ENCODE results near the gene KIF1B.

The KIF1B gene

GRCh38 chr1:10322821-10323220 lies 112.5 kb downstream of the KIF1B start:
- H3K27me3 ChIP-seq (ENCODE audit: control insufficient read depth, insufficient read depth, low read length, poor library complexity, severe bottlenecking), result no peaks in the 10 kb centered on the region

GRCh38 chr1:10324627-10325026 lies 114.3 kb downstream of the KIF1B start:
- whole genome bisulfite sequencing, 2 experiments, result 95 to 98% methylated on average over 5 of the region's 6 CpGs
- Histone ChIP-seq H3K4me3 (ENCODE audit: insufficient read depth, low read depth, low read length) (no peak overlapping the region), H3K27ac (ENCODE audit: insufficient read depth, low read depth, low read length, poor library complexity, severe bottlenecking) (no peak overlapping the region), H3K27me3 (ENCODE audit: control insufficient read depth, insufficient read depth, low read length, poor library complexity, severe bottlenecking) (no peaks in the 10 kb centered on the region), H3K36me3 (ENCODE audit: control insufficient read depth, insufficient read depth, low read length) (peaks cover 17% of the 10 kb centered on the region), H3K4me1 (ENCODE audit: control insufficient read depth, insufficient read depth, low read length) (peaks cover 4% of the 10 kb centered on the region), H3K9me3 (ENCODE audit: control insufficient read depth, low read length) (no peaks in the 10 kb centered on the region)

More at GRCh38 chr1:10322821-10323220, 112.5 kb downstream of the KIF1B start:
- peaks cover 5% of the 10 kb centered on the region for H3K4me1 ChIP-seq (ENCODE audit: control insufficient read depth, insufficient read depth, low read length)
- no peak overlapping the region for H3K27ac ChIP-seq (ENCODE audit: insufficient read depth, low read depth, low read length, poor library complexity, severe bottlenecking)
- no peak overlapping the region for H3K4me3 ChIP-seq (ENCODE audit: insufficient read depth, low read depth, low read length)
- H3K36me3 ChIP-seq (ENCODE audit: control insufficient read depth, insufficient read depth, low read length), result peaks cover 17% of the 10 kb centered on the region
- H3K9me3 ChIP-seq (ENCODE audit: control insufficient read depth, low read length), result no peaks in the 10 kb centered on the region
- 94 to 96% methylated on average over 5 of the region's 7 CpGs for WGBS, 2 experiments

GRCh38 chr1:10325521-10325920 lies 115.2 kb downstream of the KIF1B start:
- Histone ChIP-seq H3K36me3 (ENCODE audit: control insufficient read depth, insufficient read depth, low read length) (peaks cover 17% of the 10 kb centered on the region), H3K4me1 (ENCODE audit: control insufficient read depth, insufficient read depth, low read length) (no peaks in the 10 kb centered on the region), H3K27ac (ENCODE audit: insufficient read depth, low read depth, low read length, poor library complexity, severe bottlenecking) (no peak overlapping the region), H3K9me3 (ENCODE audit: control insufficient read depth, low read length) (no peaks in the 10 kb centered on the region), H3K4me3 (ENCODE audit: insufficient read depth, low read depth, low read length) (no peak overlapping the region), H3K27me3 (ENCODE audit: control insufficient read depth, insufficient read depth, low read length, poor library complexity, severe bottlenecking) (no peaks in the 10 kb centered on the region)
- WGBS, 2 experiments, result 89 to 94% methylated on average over 3 of the region's 3 CpGs

- Histone ChIP-seq H3K27ac (ENCODE audit: insufficient read depth, low read depth, low read length, poor library complexity, severe bottlenecking) (no peak overlapping the region), H3K36me3 (ENCODE audit: control insufficient read depth, insufficient read depth, low read length) (peaks cover 17% of the 10 kb centered on the region), H3K27me3 (ENCODE audit: control insufficient read depth, insufficient read depth, low read length, poor library complexity, severe bottlenecking) (no peaks in the 10 kb centered on the region), H3K4me1 (ENCODE audit: control insufficient read depth, insufficient read depth, low read length) (no peaks in the 10 kb centered on the region), H3K4me3 (ENCODE audit: insufficient read depth, low read depth, low read length) (no peak overlapping the region), H3K9me3 (ENCODE audit: control insufficient read depth, low read length) (no peaks in the 10 kb centered on the region)
- WGBS, 2 experiments, result 97 to 98% methylated on average over 11 of the region's 11 CpGs
Observed at GRCh38 chr1:10326251-10326650, 115.9 kb downstream of the KIF1B start.

GRCh38 chr1:10328180-10328963 lies 118.0 kb downstream of the KIF1B start:
- Histone ChIP-seq H3K4me1 (ENCODE audit: control insufficient read depth, insufficient read depth, low read length) (no peaks in the 10 kb centered on the region), H3K4me3 (ENCODE audit: insufficient read depth, low read depth, low read length) (no peak overlapping the region), H3K9me3 (ENCODE audit: control insufficient read depth, low read length) (no peaks in the 10 kb centered on the region), H3K27ac (ENCODE audit: insufficient read depth, low read depth, low read length, poor library complexity, severe bottlenecking) (no peak overlapping the region), H3K27me3 (ENCODE audit: control insufficient read depth, insufficient read depth, low read length, poor library complexity, severe bottlenecking) (no peaks in the 10 kb centered on the region), H3K36me3 (ENCODE audit: control insufficient read depth, insufficient read depth, low read length) (peaks cover 6% of the 10 kb centered on the region)
- 97 to 98% methylated on average over 6 of the region's 6 CpGs for WGBS, 2 experiments

- Histone ChIP-seq H3K27ac (ENCODE audit: insufficient read depth, low read depth, low read length, poor library complexity, severe bottlenecking) (peak overlapping the region; percentile 9), H3K4me1 (ENCODE audit: control insufficient read depth, insufficient read depth, low read length) (peaks cover 4% of the 10 kb centered on the region), H3K4me3 (ENCODE audit: insufficient read depth, low read depth, low read length) (no peak overlapping the region), H3K36me3 (ENCODE audit: control insufficient read depth, insufficient read depth, low read length) (peaks cover 38% of the 10 kb centered on the region), H3K9me3 (ENCODE audit: control insufficient read depth, low read length) (no peaks in the 10 kb centered on the region), H3K27me3 (ENCODE audit: control insufficient read depth, insufficient read depth, low read length, poor library complexity, severe bottlenecking) (no peaks in the 10 kb centered on the region)
- WGBS, 2 experiments, result 84 to 87% methylated on average over 3 of the region's 3 CpGs
Observed at GRCh38 chr1:10337436-10337835, 127.1 kb downstream of the KIF1B start.

GRCh38 chr1:10338047-10338446 lies 127.7 kb downstream of the KIF1B start:
- Histone ChIP-seq H3K9me3 (ENCODE audit: control insufficient read depth, low read length) (no peaks in the 10 kb centered on the region), H3K4me1 (ENCODE audit: control insufficient read depth, insufficient read depth, low read length) (peaks cover 4% of the 10 kb centered on the region), H3K27me3 (ENCODE audit: control insufficient read depth, insufficient read depth, low read length, poor library complexity, severe bottlenecking) (no peaks in the 10 kb centered on the region), H3K27ac (ENCODE audit: insufficient read depth, low read depth, low read length, poor library complexity, severe bottlenecking) (no peak overlapping the region), H3K36me3 (ENCODE audit: control insufficient read depth, insufficient read depth, low read length) (peaks cover 39% of the 10 kb centered on the region), H3K4me3 (ENCODE audit: insufficient read depth, low read depth, low read length) (no peak overlapping the region)
- 45 to 57% methylated on average over 2 of the region's 2 CpGs for WGBS, 2 experiments

GRCh38 chr1:10338611-10339010 lies 128.2 kb downstream of the KIF1B start:
- Histone ChIP-seq H3K4me1 (ENCODE audit: control insufficient read depth, insufficient read depth, low read length) (peaks cover 4% of the 10 kb centered on the region), H3K27me3 (ENCODE audit: control insufficient read depth, insufficient read depth, low read length, poor library complexity, severe bottlenecking) (no peaks in the 10 kb centered on the region), H3K27ac (ENCODE audit: insufficient read depth, low read depth, low read length, poor library complexity, severe bottlenecking) (no peak overlapping the region), H3K9me3 (ENCODE audit: control insufficient read depth, low read length) (no peaks in the 10 kb centered on the region), H3K4me3 (ENCODE audit: insufficient read depth, low read depth, low read length) (no peak overlapping the region), H3K36me3 (ENCODE audit: control insufficient read depth, insufficient read depth, low read length) (peaks cover 43% of the 10 kb centered on the region)
- WGBS, 2 experiments, result 83 to 86% methylated on average over 6 of the region's 6 CpGs

- Histone ChIP-seq H3K27ac (ENCODE audit: insufficient read depth, low read depth, low read length, poor library complexity, severe bottlenecking) (no peak overlapping the region), H3K9me3 (ENCODE audit: control insufficient read depth, low read length) (no peaks in the 10 kb centered on the region), H3K4me1 (ENCODE audit: control insufficient read depth, insufficient read depth, low read length) (peaks cover 4% of the 10 kb centered on the region), H3K36me3 (ENCODE audit: control insufficient read depth, insufficient read depth, low read length) (peaks cover 46% of the 10 kb centered on the region), H3K27me3 (ENCODE audit: control insufficient read depth, insufficient read depth, low read length, poor library complexity, severe bottlenecking) (no peaks in the 10 kb centered on the region), H3K4me3 (ENCODE audit: insufficient read depth, low read depth, low read length) (no peak overlapping the region)
- whole genome bisulfite sequencing, 2 experiments, result 83 to 95% methylated on average over 1 to 3 of the region's 4 CpGs
Observed at GRCh38 chr1:10339036-10339567, 128.7 kb downstream of the KIF1B start.

GRCh38 chr1:10339815-10340214 lies 129.4 kb downstream of the KIF1B start:
- Histone ChIP-seq H3K9me3 (ENCODE audit: control insufficient read depth, low read length) (no peaks in the 10 kb centered on the region), H3K4me3 (ENCODE audit: insufficient read depth, low read depth, low read length) (no peak overlapping the region), H3K27ac (ENCODE audit: insufficient read depth, low read depth, low read length, poor library complexity, severe bottlenecking) (no peak overlapping the region), H3K27me3 (ENCODE audit: control insufficient read depth, insufficient read depth, low read length, poor library complexity, severe bottlenecking) (no peaks in the 10 kb centered on the region), H3K36me3 (ENCODE audit: control insufficient read depth, insufficient read depth, low read length) (peaks cover 40% of the 10 kb centered on the region), H3K4me1 (ENCODE audit: control insufficient read depth, insufficient read depth, low read length) (peaks cover 4% of the 10 kb centered on the region)
- 28 to 50% methylated on average over 4 to 5 of the region's 5 CpGs for WGBS, 2 experiments
